ENCODE measurements around the gene DHX57. TPM values are rescaled to one million over a fixed set of nuclear protein-coding genes. Genes with fewer than 3 reads are reported as not detected.

DHX57 gene
- polyA plus RNA-seq, 1 donor from 2014 or later: 44.0 TPM

Small RNA genes lying within 50 kb of the gene (small RNA-seq; reads per million reads assigned to genes)
- gene RNU6-851P: 0 reads per million in 3 experiments

Other genes starting within 250 kb of the DHX57 start
- gene GALM, start 209.8 kb downstream of the DHX57 start, polyA plus RNA-seq: not detected in 2 replicates
- gene SRSF7, start 124.6 kb downstream of the DHX57 start, polyA plus RNA-seq: 278 and 286 TPM in 2 replicates
- gene GEMIN6, start 97.7 kb downstream of the DHX57 start, polyA plus RNA-seq: 8.7 and 12.4 TPM in 2 replicates
- gene MORN2, start within 50 bp of the DHX57 start, polyA plus RNA-seq: 114 and 116 TPM in 2 replicates
- gene ARHGEF33, start 13.9 kb upstream of the DHX57 start, polyA plus RNA-seq: 1.5 and 2.5 TPM in 2 replicates
- 18.6 and 19.0 TPM in 2 replicates for gene SOS1, start 245.1 kb upstream of the DHX57 start, polyA plus RNA-seq